Measurements from ENCODE around the gene TTN.

DNA sequence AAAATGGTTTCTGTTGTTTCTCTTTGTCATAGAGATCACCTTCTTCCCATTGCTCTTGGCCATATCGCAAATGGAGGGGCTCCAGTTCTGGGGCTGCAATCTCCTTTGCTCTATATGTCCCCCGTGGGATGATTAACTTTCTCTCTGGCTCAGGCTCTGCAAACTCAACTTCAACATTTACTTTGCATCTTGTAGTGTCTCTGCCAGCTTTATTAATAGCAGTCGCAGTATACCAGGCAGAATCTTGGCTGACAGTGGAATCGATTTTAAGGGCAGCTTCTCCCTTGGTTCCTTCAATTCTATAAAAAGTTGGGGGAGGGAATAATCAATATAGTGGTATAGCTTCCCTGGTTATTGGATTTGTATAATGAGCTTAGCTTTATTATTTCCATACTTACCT lies 30.5 kb downstream of the TTN start:
- TF ChIP-seq, protein P1, sequence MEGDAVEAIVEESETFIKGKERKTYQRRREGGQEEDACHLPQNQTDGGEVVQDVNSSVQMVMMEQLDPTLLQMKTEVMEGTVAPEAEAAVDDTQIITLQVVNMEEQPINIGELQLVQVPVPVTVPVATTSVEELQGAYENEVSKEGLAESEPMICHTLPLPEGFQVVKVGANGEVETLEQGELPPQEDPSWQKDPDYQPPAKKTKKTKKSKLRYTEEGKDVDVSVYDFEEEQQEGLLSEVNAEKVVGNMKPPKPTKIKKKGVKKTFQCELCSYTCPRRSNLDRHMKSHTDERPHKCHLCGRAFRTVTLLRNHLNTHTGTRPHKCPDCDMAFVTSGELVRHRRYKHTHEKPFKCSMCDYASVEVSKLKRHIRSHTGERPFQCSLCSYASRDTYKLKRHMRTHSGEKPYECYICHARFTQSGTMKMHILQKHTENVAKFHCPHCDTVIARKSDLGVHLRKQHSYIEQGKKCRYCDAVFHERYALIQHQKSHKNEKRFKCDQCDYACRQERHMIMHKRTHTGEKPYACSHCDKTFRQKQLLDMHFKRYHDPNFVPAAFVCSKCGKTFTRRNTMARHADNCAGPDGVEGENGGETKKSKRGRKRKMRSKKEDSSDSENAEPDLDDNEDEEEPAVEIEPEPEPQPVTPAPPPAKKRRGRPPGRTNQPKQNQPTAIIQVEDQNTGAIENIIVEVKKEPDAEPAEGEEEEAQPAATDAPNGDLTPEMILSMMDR (IDR thresholded peaks at IDR 0.05 in 2 of 3, conservative IDR thresholded peaks at IDR 0.05 in 1 of 3; ENCODE audit: borderline replicate concordance in 1 of 3, insufficient read depth in 1 of 3, low read depth in 2 of 3, low read length in 2 of 3): no peak
- TF ChIP-seq ZBTB33 (IDR thresholded peaks at IDR 0.05; ENCODE audit: extremely low read depth, insufficient replicate concordance, low read length) (no peak), POLR2A (IDR thresholded peaks at IDR 0.05; ENCODE audit: borderline replicate concordance, extremely low read depth, insufficient read depth, insufficient read length) (no peak), YY1 (IDR thresholded peaks at IDR 0.05; ENCODE audit: extremely low read depth, insufficient replicate concordance, low read depth, low read length) (no peak), ELF1 (IDR thresholded peaks at IDR 0.05; ENCODE audit: borderline replicate concordance, low read depth) (no peak), RAD21 (IDR thresholded peaks at IDR 0.05; ENCODE audit: low read depth) (no peak), SP1 (IDR thresholded peaks at IDR 0.05; ENCODE audit: low read depth) (no peak), SIN3A (IDR thresholded peaks at IDR 0.05; ENCODE audit: low read depth) (no peak), MAX (IDR thresholded peaks at IDR 0.05) (no peak), EZH2 (IDR thresholded peaks at IDR 0.05) (no peak), POLR2AphosphoS5 (IDR thresholded peaks at IDR 0.05; ENCODE audit: low read depth, low read length) (no peak)
- TF ChIP-seq, protein P2, sequence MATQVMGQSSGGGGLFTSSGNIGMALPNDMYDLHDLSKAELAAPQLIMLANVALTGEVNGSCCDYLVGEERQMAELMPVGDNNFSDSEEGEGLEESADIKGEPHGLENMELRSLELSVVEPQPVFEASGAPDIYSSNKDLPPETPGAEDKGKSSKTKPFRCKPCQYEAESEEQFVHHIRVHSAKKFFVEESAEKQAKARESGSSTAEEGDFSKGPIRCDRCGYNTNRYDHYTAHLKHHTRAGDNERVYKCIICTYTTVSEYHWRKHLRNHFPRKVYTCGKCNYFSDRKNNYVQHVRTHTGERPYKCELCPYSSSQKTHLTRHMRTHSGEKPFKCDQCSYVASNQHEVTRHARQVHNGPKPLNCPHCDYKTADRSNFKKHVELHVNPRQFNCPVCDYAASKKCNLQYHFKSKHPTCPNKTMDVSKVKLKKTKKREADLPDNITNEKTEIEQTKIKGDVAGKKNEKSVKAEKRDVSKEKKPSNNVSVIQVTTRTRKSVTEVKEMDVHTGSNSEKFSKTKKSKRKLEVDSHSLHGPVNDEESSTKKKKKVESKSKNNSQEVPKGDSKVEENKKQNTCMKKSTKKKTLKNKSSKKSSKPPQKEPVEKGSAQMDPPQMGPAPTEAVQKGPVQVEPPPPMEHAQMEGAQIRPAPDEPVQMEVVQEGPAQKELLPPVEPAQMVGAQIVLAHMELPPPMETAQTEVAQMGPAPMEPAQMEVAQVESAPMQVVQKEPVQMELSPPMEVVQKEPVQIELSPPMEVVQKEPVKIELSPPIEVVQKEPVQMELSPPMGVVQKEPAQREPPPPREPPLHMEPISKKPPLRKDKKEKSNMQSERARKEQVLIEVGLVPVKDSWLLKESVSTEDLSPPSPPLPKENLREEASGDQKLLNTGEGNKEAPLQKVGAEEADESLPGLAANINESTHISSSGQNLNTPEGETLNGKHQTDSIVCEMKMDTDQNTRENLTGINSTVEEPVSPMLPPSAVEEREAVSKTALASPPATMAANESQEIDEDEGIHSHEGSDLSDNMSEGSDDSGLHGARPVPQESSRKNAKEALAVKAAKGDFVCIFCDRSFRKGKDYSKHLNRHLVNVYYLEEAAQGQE (IDR thresholded peaks at IDR 0.05; ENCODE audit: low read depth): no peak

Data from HCT116 (cell line).